A673 (cell line): ENCODE data around the gene THSD7B.

ENCODE experiments used
- EZH2 ChIP-seq: fragments of 200-600 bp; sonication (generic); IDR thresholded peaks from 2 replicates; pipeline ENCODE4 v1.6.1; 2017; ENCODE audit warnings: borderline replicate concordance, low read depth, mild to moderate bottlenecking, mixed read lengths, antibody characterized with exemption, low read length; ENCODE audit not compliant: poor library complexity, severe bottlenecking
- TF ChIP-seq, protein P1 (sequence below): fragments of 300-800, 200-600 bp; sonication (generic); conservative IDR thresholded peaks from 2 replicates; pipeline ENCODE4 v1.5.1; 2017; ENCODE audit warnings: low read depth, mild to moderate bottlenecking, antibody characterized with exemption, low read length, moderate library complexity, mixed read lengths

DNA sequence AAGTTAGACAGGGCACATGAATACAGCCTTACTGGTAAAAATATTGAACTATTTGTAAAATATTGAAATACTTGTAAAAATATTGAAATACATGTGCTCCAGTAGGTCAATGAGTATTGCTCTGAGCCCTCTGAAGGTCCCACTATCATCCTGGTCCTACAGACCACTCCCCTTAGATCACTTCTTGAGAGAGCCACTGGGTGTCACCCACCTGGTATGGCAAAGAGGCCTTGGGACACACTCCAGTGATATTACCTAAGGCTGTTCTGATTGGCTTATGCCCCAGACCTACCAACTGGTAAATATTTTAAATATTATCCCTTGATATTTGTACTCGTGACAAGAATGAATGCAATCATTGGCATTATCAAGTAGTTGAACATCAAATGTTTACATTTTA, 5.0 kb downstream of the THSD7B start:
- TF ChIP-seq, protein P1, sequence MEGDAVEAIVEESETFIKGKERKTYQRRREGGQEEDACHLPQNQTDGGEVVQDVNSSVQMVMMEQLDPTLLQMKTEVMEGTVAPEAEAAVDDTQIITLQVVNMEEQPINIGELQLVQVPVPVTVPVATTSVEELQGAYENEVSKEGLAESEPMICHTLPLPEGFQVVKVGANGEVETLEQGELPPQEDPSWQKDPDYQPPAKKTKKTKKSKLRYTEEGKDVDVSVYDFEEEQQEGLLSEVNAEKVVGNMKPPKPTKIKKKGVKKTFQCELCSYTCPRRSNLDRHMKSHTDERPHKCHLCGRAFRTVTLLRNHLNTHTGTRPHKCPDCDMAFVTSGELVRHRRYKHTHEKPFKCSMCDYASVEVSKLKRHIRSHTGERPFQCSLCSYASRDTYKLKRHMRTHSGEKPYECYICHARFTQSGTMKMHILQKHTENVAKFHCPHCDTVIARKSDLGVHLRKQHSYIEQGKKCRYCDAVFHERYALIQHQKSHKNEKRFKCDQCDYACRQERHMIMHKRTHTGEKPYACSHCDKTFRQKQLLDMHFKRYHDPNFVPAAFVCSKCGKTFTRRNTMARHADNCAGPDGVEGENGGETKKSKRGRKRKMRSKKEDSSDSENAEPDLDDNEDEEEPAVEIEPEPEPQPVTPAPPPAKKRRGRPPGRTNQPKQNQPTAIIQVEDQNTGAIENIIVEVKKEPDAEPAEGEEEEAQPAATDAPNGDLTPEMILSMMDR = no peak
- TF ChIP-seq EZH2 = no peak
